Lower lobe of right lung (tissue), 2 donors: Measurements from ENCODE around the gene CSF1. TPM values are rescaled to one million over a fixed set of nuclear protein-coding genes. Genes with fewer than 3 reads are reported as not detected.
A peak's percentile ranks its signal among the peaks of the same experiment; 100 is the strongest.
"Not testable (repeated sequence)": the region's sequence is repeated elsewhere in the genome, so short reads cannot be mapped to it uniquely, and the experiment has no call there.

Experiments used
- ATAC-seq, 2 donors: fragments of 200-7000 bp; cut with Tn5 transposase; one replicate each; pipeline ENCODE4 v1.9.1; 2020 to 2022; ENCODE audit warnings: mild to moderate bottlenecking in 2 of 2, moderate library complexity in 2 of 2
- DNase-seq: peaks from one replicate; pipeline ENCODE4 v3.0.0-alpha.2; 2020
- H3K27ac ChIP-seq: fragments of 200-600 bp; one replicate; pipeline ENCODE4 v1.8.0; 2022
- H3K27me3 ChIP-seq: fragments of 200-600 bp; one replicate; pipeline ENCODE4 v1.8.0; 2022; ENCODE audit warnings: low read depth
- H3K36me3 ChIP-seq: fragments of 200-600 bp; one replicate; pipeline ENCODE4 v1.8.0; 2022; ENCODE audit warnings: mild to moderate bottlenecking
- H3K4me1 ChIP-seq: fragments of 200-600 bp; one replicate; pipeline ENCODE4 v1.8.0; 2022
- H3K4me3 ChIP-seq: fragments of 200-600 bp; one replicate; pipeline ENCODE4 v1.8.0; 2022; ENCODE audit warnings: mild to moderate bottlenecking
- H3K9me3 ChIP-seq: fragments of 200-600 bp; one replicate; pipeline ENCODE4 v1.8.0; 2022
- intact Hi-C: fragments of 100-400 bp; cut with DNase I; formaldehyde crosslinking; loops from one replicate; pipeline ENCODE4 v1.11.0; 2022
- total RNA-seq: library from RNA; stranded (reverse); fragmentation: NEBNext Ultra II Directional; extraction: Animal tissue kit (Norgen Biotek cat#: 25700); gene quantifications from one replicate; pipeline ENCODE4 v1.2.1, GENCODE V29; 2021
- TF ChIP-seq, protein P1 (sequence below): fragments of 200-600 bp; IDR thresholded peaks from one replicate; pipeline ENCODE4 v1.8.0; 2022; ENCODE audit warnings: antibody characterized with exemption, mild to moderate bottlenecking
- donor health status: DM: no; HTN: yes; CAD: no; lungs with severe emphysema.

The CSF1 gene
- total RNA-seq, 1 donor from 2014 or later = 64.3 TPM

DNA sequence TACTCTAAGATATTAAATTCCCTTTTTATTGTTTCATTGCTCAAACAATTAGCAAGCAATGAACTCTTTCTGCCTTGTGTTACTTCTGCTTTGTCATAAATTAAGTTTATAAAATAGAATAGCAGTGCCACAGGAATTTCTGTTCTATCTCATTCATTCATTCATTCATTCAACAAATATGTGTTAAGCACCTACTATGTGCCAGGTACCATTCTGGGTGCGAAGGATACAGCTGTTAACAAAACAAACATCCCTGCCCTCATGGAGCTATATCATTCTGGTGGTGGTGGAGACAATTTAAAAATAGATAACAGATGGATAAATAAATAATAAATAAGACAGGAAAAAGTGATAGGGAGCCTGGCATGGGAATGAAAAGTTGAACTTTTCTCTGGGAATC lies 39.4 kb downstream of the CSF1 start:
- Histone ChIP-seq H3K36me3 (no peaks in the 10 kb centered on the region), H3K27ac (no peak overlapping the region), H3K4me3 (no peak overlapping the region), H3K27me3 (no peaks in the 10 kb centered on the region), H3K9me3 (no peaks in the 10 kb centered on the region), H3K4me1 (peaks cover 16% of the 10 kb centered on the region)
- DNase-seq = no peak
- TF ChIP-seq, protein P1, sequence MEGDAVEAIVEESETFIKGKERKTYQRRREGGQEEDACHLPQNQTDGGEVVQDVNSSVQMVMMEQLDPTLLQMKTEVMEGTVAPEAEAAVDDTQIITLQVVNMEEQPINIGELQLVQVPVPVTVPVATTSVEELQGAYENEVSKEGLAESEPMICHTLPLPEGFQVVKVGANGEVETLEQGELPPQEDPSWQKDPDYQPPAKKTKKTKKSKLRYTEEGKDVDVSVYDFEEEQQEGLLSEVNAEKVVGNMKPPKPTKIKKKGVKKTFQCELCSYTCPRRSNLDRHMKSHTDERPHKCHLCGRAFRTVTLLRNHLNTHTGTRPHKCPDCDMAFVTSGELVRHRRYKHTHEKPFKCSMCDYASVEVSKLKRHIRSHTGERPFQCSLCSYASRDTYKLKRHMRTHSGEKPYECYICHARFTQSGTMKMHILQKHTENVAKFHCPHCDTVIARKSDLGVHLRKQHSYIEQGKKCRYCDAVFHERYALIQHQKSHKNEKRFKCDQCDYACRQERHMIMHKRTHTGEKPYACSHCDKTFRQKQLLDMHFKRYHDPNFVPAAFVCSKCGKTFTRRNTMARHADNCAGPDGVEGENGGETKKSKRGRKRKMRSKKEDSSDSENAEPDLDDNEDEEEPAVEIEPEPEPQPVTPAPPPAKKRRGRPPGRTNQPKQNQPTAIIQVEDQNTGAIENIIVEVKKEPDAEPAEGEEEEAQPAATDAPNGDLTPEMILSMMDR = no peak
- no peak for ATAC-seq
- intact Hi-C loops = no loop called here

DNA sequence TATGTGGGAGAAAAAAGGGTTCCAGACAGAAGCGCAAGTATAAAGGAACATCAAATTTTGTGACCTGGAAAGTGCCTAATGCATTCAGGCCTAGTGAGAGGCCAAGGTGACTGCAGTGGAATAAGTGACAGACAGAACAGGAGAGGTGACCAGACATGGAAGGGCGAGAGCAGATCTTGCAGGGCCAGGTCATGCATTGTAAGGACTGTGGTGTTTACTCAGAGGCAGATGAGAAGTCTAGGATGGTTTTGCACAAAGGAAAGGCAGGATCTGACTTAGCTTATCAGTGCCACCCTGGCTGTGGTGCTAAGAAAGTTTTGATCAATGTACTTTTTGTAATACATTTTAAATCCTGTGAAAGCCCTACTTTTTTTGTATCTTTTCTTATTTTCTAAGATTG lies 39.9 kb downstream of the CSF1 start:
- TF ChIP-seq, protein P1 = no peak
- H3K36me3 ChIP-seq = no peaks in the 10 kb centered on the region
- H3K4me3 ChIP-seq = no peak overlapping the region
- intact Hi-C loops = no loop called here
- DNase-seq (no peak), ATAC-seq (no peak)
- H3K9me3 ChIP-seq = no peaks in the 10 kb centered on the region
- H3K27ac ChIP-seq = no peak overlapping the region
- H3K27me3 ChIP-seq = no peaks in the 10 kb centered on the region
- H3K4me1 ChIP-seq = peaks cover 16% of the 10 kb centered on the region

DNA sequence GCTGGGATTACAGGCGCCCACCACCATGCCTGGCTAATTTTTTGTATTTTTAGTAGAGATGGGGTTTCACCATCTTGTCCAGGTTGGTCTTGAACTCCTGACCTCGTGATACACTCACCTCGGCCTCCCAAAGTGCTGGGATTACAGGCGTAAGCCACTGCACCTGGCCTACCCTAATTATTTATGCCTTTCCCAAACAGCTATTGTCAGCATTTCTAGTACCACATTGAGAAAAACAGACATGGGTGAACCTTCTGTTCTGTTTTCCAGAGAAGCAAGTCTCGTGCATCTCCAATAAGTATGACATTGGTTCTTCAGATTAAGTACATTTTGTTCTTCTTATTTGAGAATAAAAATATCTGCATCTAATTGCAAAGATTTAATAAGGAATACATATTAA lies 40.9 kb downstream of the CSF1 start:
- peaks cover 14% of the 10 kb centered on the region for H3K4me1 ChIP-seq
- DNase-seq, H3K4me3 ChIP-seq, H3K36me3 ChIP-seq, H3K27me3 ChIP-seq, intact Hi-C loops, H3K27ac ChIP-seq, H3K9me3 ChIP-seq, ATAC-seq: not testable (repeated sequence)

DNA sequence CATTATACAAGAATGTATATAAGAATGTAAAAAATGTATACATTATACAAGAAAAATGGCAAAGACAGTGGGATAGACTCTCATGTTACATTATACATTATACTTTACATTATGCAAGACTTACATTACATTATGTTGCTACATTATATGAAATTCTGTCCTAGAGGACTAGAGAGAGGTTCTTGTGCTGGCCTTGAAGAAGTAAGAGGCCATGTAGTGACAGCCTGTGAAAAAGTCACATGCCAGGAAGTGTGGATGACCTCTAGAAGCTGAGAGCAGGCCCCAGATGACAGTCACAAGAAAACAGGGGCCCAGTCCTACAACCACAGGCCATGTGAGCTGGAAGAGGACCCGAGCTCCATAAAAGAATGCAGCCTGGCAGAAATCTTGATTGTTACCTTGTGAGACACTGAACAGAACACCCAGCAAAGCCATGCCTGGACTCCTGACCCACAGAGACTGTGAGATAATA lies 43.4 kb downstream of the CSF1 start:
- TF ChIP-seq, protein P1 = no peak
- DNase-seq = no peak
- H3K27ac ChIP-seq = no peak overlapping the region
- no peaks in the 10 kb centered on the region for H3K9me3 ChIP-seq
- peaks cover under 1% of the 10 kb centered on the region for H3K4me1 ChIP-seq
- no peak for ATAC-seq
- H3K4me3 ChIP-seq = no peak overlapping the region
- H3K36me3 ChIP-seq = no peaks in the 10 kb centered on the region
- H3K27me3 ChIP-seq = no peaks in the 10 kb centered on the region
- intact Hi-C loops = no loop called here

DNA sequence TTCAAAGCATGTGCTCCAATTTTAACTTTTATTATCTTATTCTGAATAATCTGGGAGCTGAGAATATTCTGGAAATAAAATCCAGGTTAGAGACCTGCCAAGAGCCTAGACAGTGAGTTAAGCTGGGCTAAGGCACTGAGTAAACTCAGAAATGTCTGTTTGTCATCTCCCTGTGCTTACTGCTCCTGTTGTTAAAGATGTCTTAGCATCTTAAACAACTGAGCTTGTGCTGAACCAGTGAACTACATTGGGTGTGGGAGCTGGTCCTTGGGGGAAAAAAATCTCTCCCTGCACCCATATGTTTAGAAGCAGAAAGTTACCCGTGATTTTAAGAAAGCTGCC lies 49.0 kb downstream of the CSF1 start:
- TF ChIP-seq, protein P1 = no peak
- ATAC-seq (peak in 1 of 2 donors; percentile 29), DNase-seq (no peak)
- no peaks in the 10 kb centered on the region for H3K36me3 ChIP-seq
- H3K4me3 ChIP-seq = no peak overlapping the region
- H3K27me3 ChIP-seq = no peaks in the 10 kb centered on the region
- H3K4me1 ChIP-seq = peaks cover 20% of the 10 kb centered on the region
- intact Hi-C loops = no loop called here
- no peaks in the 10 kb centered on the region for H3K9me3 ChIP-seq
- peak overlapping the region; percentile 65 for H3K27ac ChIP-seq

DNA sequence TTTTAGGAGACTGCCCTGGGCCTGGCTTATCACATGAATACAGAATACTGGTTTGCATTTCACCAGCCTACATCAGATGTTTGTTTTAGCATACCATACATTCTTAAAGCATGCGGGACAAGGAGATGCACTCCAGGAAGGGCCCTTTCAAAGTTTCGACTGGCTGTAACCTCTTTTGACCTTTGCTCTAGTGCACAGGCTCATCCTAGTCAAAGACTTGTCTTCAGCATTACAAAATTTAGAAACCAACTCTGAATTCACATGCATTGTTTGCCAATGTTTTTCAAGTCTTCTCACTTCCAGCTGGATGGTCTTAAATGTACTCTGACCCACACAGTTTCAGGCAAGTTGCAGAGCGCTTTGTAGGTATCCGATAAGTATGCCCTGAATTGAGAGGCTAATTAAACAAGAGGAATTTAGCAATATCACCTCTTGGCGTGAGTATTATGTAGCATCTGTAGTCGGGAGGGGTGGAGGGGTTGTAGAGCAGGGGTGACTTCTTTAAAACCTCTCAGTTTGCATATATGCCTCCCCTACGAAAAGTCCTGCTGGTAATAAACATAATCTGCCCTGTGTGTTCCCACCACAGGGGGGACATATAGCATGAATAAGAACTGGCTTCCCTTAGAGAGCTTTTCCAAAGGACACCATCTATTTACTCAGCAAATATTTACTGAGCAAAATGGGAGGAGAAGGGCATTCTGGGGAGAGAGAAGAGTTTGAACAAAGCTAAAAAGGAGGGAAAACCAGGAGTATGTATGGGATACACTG lies 49.5 kb downstream of the CSF1 start:
- DNase-seq (no peak), ATAC-seq (peak; percentile 90 to 92)
- H3K4me3 ChIP-seq = no peak overlapping the region
- TF ChIP-seq, protein P1 = no peak
- H3K9me3 ChIP-seq = no peaks in the 10 kb centered on the region
- peaks cover 20% of the 10 kb centered on the region for H3K4me1 ChIP-seq
- H3K27me3 ChIP-seq = no peaks in the 10 kb centered on the region
- no peaks in the 10 kb centered on the region for H3K36me3 ChIP-seq
- intact Hi-C loops = no loop called here
- peak overlapping the region; percentile 65 for H3K27ac ChIP-seq
